ENCODE results near the gene FUT8. TPM values are rescaled to one million over a fixed set of nuclear protein-coding genes. Genes with fewer than 3 reads are reported as not detected.
A peak's percentile ranks its signal among the peaks of the same experiment; 100 is the strongest.

FUT8 gene
- total and polyA plus RNA-seq, 2 of the 8 experiments (the other 6 are each of a cell fraction or from before 2014, with no cell fraction given), result 10.5 to 25.1 TPM

DNA sequence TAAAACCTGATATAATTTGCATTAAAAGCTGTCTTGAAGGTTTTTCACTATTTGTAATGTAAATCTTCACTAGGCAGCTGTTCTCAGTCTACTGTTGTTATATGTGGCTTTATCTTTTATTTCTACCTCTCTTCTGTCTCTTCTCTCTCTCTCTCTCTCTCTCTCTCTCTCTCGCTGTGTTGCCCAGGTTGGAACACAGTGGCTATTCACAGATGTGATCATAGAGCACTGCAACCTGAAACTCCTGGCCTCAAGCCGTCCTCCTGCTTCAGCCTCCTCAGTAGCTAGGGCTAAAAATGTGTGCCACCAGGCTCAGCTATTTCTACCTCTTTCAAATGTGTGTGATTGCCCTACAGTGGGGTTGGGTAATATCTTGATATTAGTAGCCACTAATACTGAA, 21.1 kb downstream of the FUT8 start:
- no peak overlapping the region for H3K4me3 ChIP-seq (ENCODE audit: extremely low read depth in 1 of 4, insufficient read depth in 2 of 4, low read depth in 3 of 4, low read length in 4 of 4)
- H3K23ac ChIP-seq (ENCODE audit: insufficient read length), result no peak overlapping the region
- H2BK5ac ChIP-seq (ENCODE audit: low read depth, low read length), result no peak overlapping the region
- H3K18ac ChIP-seq (ENCODE audit: extremely low read depth, low read length), result no peak overlapping the region
- FAIRE-seq (no peak), DNase-seq (ENCODE audit: low read depth in 1 of 2, low spot score in 2 of 2) (no peak)
- no peak overlapping the region for H3K4ac ChIP-seq (replicated peaks; ENCODE audit: insufficient read length, low read depth, low read length)
- no peak overlapping the region for H2AFZ ChIP-seq (ENCODE audit: low read length)
- no peak overlapping the region for H3K56ac ChIP-seq (replicated peaks; ENCODE audit: insufficient read length, low read depth, low read length)
- H2BK12ac ChIP-seq (ENCODE audit: low read depth, low read length), result no peak overlapping the region
- CTCF ChIA-PET (ENCODE audit: partially characterized antibody), result interaction anchor here (0.5 to 2.7 kb wide), 6 partner anchors 10 to 536 kb away, joined by 3 to 11 read pairs (median 3); no protein-coding TSS in a partner anchor
- H3K4me1 ChIP-seq (replicated peaks in 1 of 4; ENCODE audit: control insufficient read depth in 3 of 4, insufficient read depth in 4 of 4, low read length in 3 of 4), result peaks cover 0 to 4% (median under 1%) of the 10 kb centered on the region in 4 experiments; a peak in 2 of 7 replicates
- H4K8ac ChIP-seq (ENCODE audit: extremely low read depth, insufficient read depth, low read length), result no peak overlapping the region
- H3K9ac ChIP-seq (replicated peaks in 1 of 4; ENCODE audit: extremely low read depth in 1 of 4, low read depth in 3 of 4, low read length in 3 of 4), result no peak overlapping the region
- no peak overlapping the region for H2AK5ac ChIP-seq (ENCODE audit: low read depth, low read length)
- no peak overlapping the region for H2BK120ac ChIP-seq (replicated peaks; ENCODE audit: low read depth, low read length)
- H3K4me2 ChIP-seq (ENCODE audit: insufficient read depth in 1 of 2, low read depth in 2 of 2, low read length in 2 of 2), result no peak overlapping the region
- peaks cover 0 to 19% of the 10 kb centered on the region in 2 experiments; a peak in 1 of 4 replicates for H3K79me2 ChIP-seq (ENCODE audit: control insufficient read depth in 1 of 2, insufficient read depth in 2 of 2, low read length in 2 of 2)
- H3K23me2 ChIP-seq (ENCODE audit: low read depth, low read length), result no peaks in the 10 kb centered on the region
- H3K27me3 ChIP-seq (replicated peaks in 1 of 4; ENCODE audit: control insufficient read depth in 3 of 4, extremely low read depth in 1 of 4, insufficient read depth in 3 of 4, low read length in 3 of 4), result no peaks in the 10 kb centered on the region
- peak overlapping the region; percentile 47 for H4K91ac ChIP-seq (replicated peaks; ENCODE audit: insufficient read length, low read length)
- H3K79me1 ChIP-seq (ENCODE audit: low read depth, low read length), result no peaks in the 10 kb centered on the region
- H3K9me3 ChIP-seq (ENCODE audit: insufficient read depth in 2 of 2, low read depth in 1 of 2, low read length in 1 of 2), result peaks cover 4 to 11% of the 10 kb centered on the region in 2 experiments
- H2BK15ac ChIP-seq (ENCODE audit: low read length), result no peak overlapping the region
- H3K36me3 ChIP-seq (ENCODE audit: control insufficient read depth in 2 of 4, insufficient read depth in 4 of 4, low read length in 3 of 4), result peaks cover 0 to 8% (median 2%) of the 10 kb centered on the region in 4 experiments; a peak in 2 of 8 replicates
- no peak overlapping the region for H4K5ac ChIP-seq (ENCODE audit: insufficient read length, low read depth, low read length)
- H3K14ac ChIP-seq (ENCODE audit: insufficient read length), result no peak overlapping the region
- POLR2A ChIA-PET (ENCODE audit: partially characterized antibody), result interaction anchor here (1.5 kb wide), 1 partner anchor 21 kb away, joined by 5 read pairs; the partner anchor contains the start of gene FUT8
- no peaks in the 10 kb centered on the region for H4K20me1 ChIP-seq (replicated peaks in 1 of 2; ENCODE audit: control insufficient read depth in 1 of 2, insufficient read depth in 2 of 2, low read length in 2 of 2)
- no peak overlapping the region for H3K27ac ChIP-seq (ENCODE audit: low read depth, low read length)
- WGBS, 2 experiments (ENCODE audit: extremely low coverage in 1 of 2, insufficient coverage in 1 of 2, insufficient read length in 1 of 2, insufficient replicate concordance in 2 of 2, low coverage in 1 of 2, low lambda C conversion rate in 2 of 2, missing lambda C conversion rate in 1 of 2), result 76% methylated on average over 2 of the region's 2 CpGs; no CpG with 5 or more reads in 1 of the 2 experiments
- H2BK20ac ChIP-seq (ENCODE audit: low read length), result no peak overlapping the region
- TF ChIP-seq YY1 (IDR thresholded peaks at IDR 0.05; ENCODE audit: low read depth, low read length) (no peak), CHD1 (IDR thresholded peaks at IDR 0.05; ENCODE audit: low read depth, low read length) (no peak)

Data from H1 (cell line).